Peyer's patch (tissue), 4 donors: ENCODE results near the gene PPP2R3C.
"Not testable (repeated sequence)": the region's sequence is repeated elsewhere in the genome, so short reads cannot be mapped to it uniquely, and the experiment has no call there.

Source experiments
- POLR2A ChIP-seq, 2 donors: fragments of 450-650 bp; IDR thresholded peaks; one replicate each; pipeline ENCODE4 v1.5.1; 2017; ENCODE audit warnings: antibody characterized with exemption in 2 of 2, mild to moderate bottlenecking in 2 of 2, moderate library complexity in 2 of 2
- TF ChIP-seq, protein P1 (sequence below), 6 experiments: fragments of 450-650 bp in 4 of 6; fragments of 200-600 bp in 2 of 6; sonication (generic) in 1 of 6; IDR thresholded peaks; one replicate each; pipeline ENCODE4 v1.5.1; 2017 to 2019; ENCODE audit warnings: antibody characterized with exemption in 6 of 6, mild to moderate bottlenecking in 3 of 6, moderate library complexity in 1 of 6

DNA sequence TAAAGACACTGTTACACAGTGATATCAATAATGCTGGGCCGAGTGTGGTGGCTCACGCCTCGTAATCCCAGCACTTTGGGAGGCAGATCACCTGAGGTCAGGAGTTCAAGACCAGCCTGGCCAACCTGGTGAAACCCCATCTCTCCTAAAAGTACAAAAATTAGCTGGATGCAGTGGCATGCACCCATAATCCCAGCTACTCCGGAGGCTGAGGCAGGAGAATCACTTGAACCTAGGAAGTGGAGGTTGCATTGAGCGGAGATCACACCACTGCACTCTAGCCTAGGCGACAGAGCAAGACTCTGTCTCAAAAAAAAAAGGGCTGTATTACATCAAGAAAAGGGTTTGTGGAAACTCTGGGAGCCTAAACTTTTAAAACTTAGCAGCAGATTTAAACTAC is 27.1 kb downstream of the PPP2R3C start:
- not testable (repeated sequence) for TF ChIP-seq POLR2A (IDR thresholded peaks at IDR 0.05)
- TF ChIP-seq, protein P1, sequence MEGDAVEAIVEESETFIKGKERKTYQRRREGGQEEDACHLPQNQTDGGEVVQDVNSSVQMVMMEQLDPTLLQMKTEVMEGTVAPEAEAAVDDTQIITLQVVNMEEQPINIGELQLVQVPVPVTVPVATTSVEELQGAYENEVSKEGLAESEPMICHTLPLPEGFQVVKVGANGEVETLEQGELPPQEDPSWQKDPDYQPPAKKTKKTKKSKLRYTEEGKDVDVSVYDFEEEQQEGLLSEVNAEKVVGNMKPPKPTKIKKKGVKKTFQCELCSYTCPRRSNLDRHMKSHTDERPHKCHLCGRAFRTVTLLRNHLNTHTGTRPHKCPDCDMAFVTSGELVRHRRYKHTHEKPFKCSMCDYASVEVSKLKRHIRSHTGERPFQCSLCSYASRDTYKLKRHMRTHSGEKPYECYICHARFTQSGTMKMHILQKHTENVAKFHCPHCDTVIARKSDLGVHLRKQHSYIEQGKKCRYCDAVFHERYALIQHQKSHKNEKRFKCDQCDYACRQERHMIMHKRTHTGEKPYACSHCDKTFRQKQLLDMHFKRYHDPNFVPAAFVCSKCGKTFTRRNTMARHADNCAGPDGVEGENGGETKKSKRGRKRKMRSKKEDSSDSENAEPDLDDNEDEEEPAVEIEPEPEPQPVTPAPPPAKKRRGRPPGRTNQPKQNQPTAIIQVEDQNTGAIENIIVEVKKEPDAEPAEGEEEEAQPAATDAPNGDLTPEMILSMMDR (IDR thresholded peaks at IDR 0.05) = not testable (repeated sequence)
